ENCODE measurements around the gene HOXA3.

Gene HOXA3

GRCh38 chr7:27151931-27152815 lies at the start of gene HOXA3:
Gene HOXA3, minus strand, starts transcription at chr7:27152583. Its CDS starts 41,943 bp downstream, at chr7:27110640.
- DNase-seq: no peak

- no peak for DNase-seq
Observed at GRCh38 chr7:27201580-27202017, 49.2 kb upstream of the HOXA3 start.

GRCh38 chr7:27200761-27201579 lies 48.6 kb upstream of the HOXA3 start:
- DNase-seq: no peak

GRCh38 chr7:27199849-27200760 lies 47.7 kb upstream of the HOXA3 start, which contains the start of gene HOXA13:
Gene HOXA13, minus strand, starts transcription at chr7:27200091. Its CDS starts 14 bp downstream, at chr7:27200077.
- no peak for DNase-seq

GRCh38 chr7:27198871-27199801 lies 46.8 kb upstream of the HOXA3 start:
- no peak for DNase-seq

GRCh38 chr7:27198138-27198841 lies 45.9 kb upstream of the HOXA3 start:
- DNase-seq: no peak

- no peak for DNase-seq
Observed at GRCh38 chr7:27197137-27198042, 45.0 kb upstream of the HOXA3 start.

- DNase-seq: peak; percentile 82
Observed at GRCh38 chr7:27196287-27196767, 43.9 kb upstream of the HOXA3 start.

GRCh38 chr7:27194686-27195379 lies 42.5 kb upstream of the HOXA3 start:
- no peak for DNase-seq

- DNase-seq: no peak
Observed at GRCh38 chr7:27194002-27194352, 41.6 kb upstream of the HOXA3 start.

- no peak for DNase-seq
Observed at GRCh38 chr7:27193335-27194001, 41.1 kb upstream of the HOXA3 start.

- no peak for DNase-seq
Observed at GRCh38 chr7:27192546-27193334, 40.4 kb upstream of the HOXA3 start.

GRCh38 chr7:27191833-27192545 lies 39.6 kb upstream of the HOXA3 start:
- no peak for DNase-seq

- no peak for DNase-seq
Observed at GRCh38 chr7:27191161-27191731, 38.9 kb upstream of the HOXA3 start.

GRCh38 chr7:27189997-27190748 lies 37.8 kb upstream of the HOXA3 start:
- no peak for DNase-seq

Measured in CD4-positive, alpha-beta T cell treated with Interleukin-21 for 1 hour (primary cell).